ENCODE measurements around the gene KIFC3. TPM values are rescaled to one million over a fixed set of nuclear protein-coding genes. Genes with fewer than 3 reads are reported as not detected.
"Not testable (repeated sequence)": the region's sequence is repeated elsewhere in the genome, so short reads cannot be mapped to it uniquely, and the experiment has no call there.

KIFC3 gene
- total RNA-seq, 1 donor from 2014 or later: 96.9 TPM

GRCh38 chr16:57815987-57816745 lies 13.9 kb upstream of the KIFC3 start:
- Histone ChIP-seq H3K4me1 (ENCODE audit: insufficient read depth, low read length) (peaks cover 20% of the 10 kb centered on the region), H2AFZ (ENCODE audit: low read depth, low read length) (peak overlapping the region; percentile 62), H4K20me1 (ENCODE audit: insufficient read depth, low read length) (no peaks in the 10 kb centered on the region), H3K27me3 (ENCODE audit: insufficient read depth, low read length) (no peaks in the 10 kb centered on the region), H3K4me3 (ENCODE audit: insufficient read depth, low read depth, low read length) (no peak overlapping the region), H3K9me3 (ENCODE audit: insufficient read depth, low read depth, low read length) (no peaks in the 10 kb centered on the region), H3K36me3 (ENCODE audit: insufficient read depth, low read length) (no peaks in the 10 kb centered on the region), H3K27ac (ENCODE audit: low read depth, low read length) (peak overlapping the region; percentile 72), H3K4me2 (ENCODE audit: low read length) (peak overlapping the region; percentile 69), H3K9ac (ENCODE audit: low read length) (peak overlapping the region; percentile 64), H3K79me2 (ENCODE audit: insufficient read depth, low read length) (no peaks in the 10 kb centered on the region)
- FAIRE-seq (peak; percentile 60), DNase-seq (ENCODE audit: low read depth) (peak; percentile 96)
- peak overlapping the region; percentile 94 for H3K27ac Mint-ChIP-seq (ENCODE audit: unreplicated experiment)
- H3K27me3 Mint-ChIP-seq (ENCODE audit: low read depth, unreplicated experiment): peaks cover 2% of the 10 kb centered on the region
- no peak overlapping the region for H3K4me3 Mint-ChIP-seq (ENCODE audit: unreplicated experiment)
- H3K9me3 Mint-ChIP-seq (ENCODE audit: unreplicated experiment): no peaks in the 10 kb centered on the region
- H3K36me3 Mint-ChIP-seq (ENCODE audit: low read depth, unreplicated experiment): no peaks in the 10 kb centered on the region
- H3K4me1 Mint-ChIP-seq (ENCODE audit: low read depth, unreplicated experiment): peaks cover 28% of the 10 kb centered on the region
- TF ChIP-seq EZH2 (IDR thresholded peaks at IDR 0.05; ENCODE audit: insufficient read depth, low read length): no peak

GRCh38 chr16:57814896-57815295 lies 12.6 kb upstream of the KIFC3 start:
- no peak overlapping the region for H3K27ac ChIP-seq (ENCODE audit: low read depth, low read length)
- H3K4me1 ChIP-seq (ENCODE audit: insufficient read depth, low read length): peaks cover 29% of the 10 kb centered on the region
- H3K4me2 ChIP-seq (ENCODE audit: low read length): no peak overlapping the region
- H3K36me3 Mint-ChIP-seq (ENCODE audit: low read depth, unreplicated experiment): no peaks in the 10 kb centered on the region
- DNase-seq (ENCODE audit: low read depth) (no peak), FAIRE-seq (no peak)
- no peaks in the 10 kb centered on the region for H3K9me3 Mint-ChIP-seq (ENCODE audit: unreplicated experiment)
- H3K4me3 Mint-ChIP-seq (ENCODE audit: unreplicated experiment): no peak overlapping the region
- TF ChIP-seq EZH2 (IDR thresholded peaks at IDR 0.05; ENCODE audit: insufficient read depth, low read length) (no peak), CTCF (IDR thresholded peaks at IDR 0.05; ENCODE audit: insufficient read depth, low read depth, low read length) (no peak)
- H3K9ac ChIP-seq (ENCODE audit: low read length): no peak overlapping the region
- H3K9me3 ChIP-seq (ENCODE audit: insufficient read depth, low read depth, low read length): no peaks in the 10 kb centered on the region
- H3K79me2 ChIP-seq (ENCODE audit: insufficient read depth, low read length): no peaks in the 10 kb centered on the region
- peaks cover 37% of the 10 kb centered on the region for H3K4me1 Mint-ChIP-seq (ENCODE audit: low read depth, unreplicated experiment)
- no peak overlapping the region for H3K4me3 ChIP-seq (ENCODE audit: insufficient read depth, low read depth, low read length)
- no peaks in the 10 kb centered on the region for H4K20me1 ChIP-seq (ENCODE audit: insufficient read depth, low read length)
- H2AFZ ChIP-seq (ENCODE audit: low read depth, low read length): no peak overlapping the region
- peaks cover 2% of the 10 kb centered on the region for H3K27me3 Mint-ChIP-seq (ENCODE audit: low read depth, unreplicated experiment)
- H3K27ac Mint-ChIP-seq (ENCODE audit: unreplicated experiment): peak overlapping the region; percentile 66
- H3K36me3 ChIP-seq (ENCODE audit: insufficient read depth, low read length): no peaks in the 10 kb centered on the region
- no peaks in the 10 kb centered on the region for H3K27me3 ChIP-seq (ENCODE audit: insufficient read depth, low read length)

- H3K27ac ChIP-seq (ENCODE audit: low read depth, low read length): no peak overlapping the region
- H3K4me2 ChIP-seq (ENCODE audit: low read length): no peak overlapping the region
- no peaks in the 10 kb centered on the region for H4K20me1 ChIP-seq (ENCODE audit: insufficient read depth, low read length)
- H3K27ac Mint-ChIP-seq (ENCODE audit: unreplicated experiment): no peak overlapping the region
- H3K4me3 ChIP-seq (ENCODE audit: insufficient read depth, low read depth, low read length): no peak overlapping the region
- TF ChIP-seq EZH2 (IDR thresholded peaks at IDR 0.05; ENCODE audit: insufficient read depth, low read length): no peak
- TF ChIP-seq CTCF (IDR thresholded peaks at IDR 0.05; ENCODE audit: insufficient read depth, low read depth, low read length): no peak
- H3K27me3 Mint-ChIP-seq (ENCODE audit: low read depth, unreplicated experiment): peaks cover 2% of the 10 kb centered on the region
- DNase-seq (ENCODE audit: low read depth): no peak
- no peaks in the 10 kb centered on the region for H3K36me3 ChIP-seq (ENCODE audit: insufficient read depth, low read length)
- H3K4me1 ChIP-seq (ENCODE audit: insufficient read depth, low read length): peaks cover 38% of the 10 kb centered on the region
- H3K9me3 Mint-ChIP-seq (ENCODE audit: unreplicated experiment): no peaks in the 10 kb centered on the region
- H3K27me3 ChIP-seq (ENCODE audit: insufficient read depth, low read length): no peaks in the 10 kb centered on the region
- H3K9me3 ChIP-seq (ENCODE audit: insufficient read depth, low read depth, low read length): no peaks in the 10 kb centered on the region
- FAIRE-seq: no peak
- no peak overlapping the region for H2AFZ ChIP-seq (ENCODE audit: low read depth, low read length)
- peaks cover 45% of the 10 kb centered on the region for H3K4me1 Mint-ChIP-seq (ENCODE audit: low read depth, unreplicated experiment)
- no peak overlapping the region for H3K9ac ChIP-seq (ENCODE audit: low read length)
- H3K4me3 Mint-ChIP-seq (ENCODE audit: unreplicated experiment): no peak overlapping the region
- H3K36me3 Mint-ChIP-seq (ENCODE audit: low read depth, unreplicated experiment): no peaks in the 10 kb centered on the region
- no peaks in the 10 kb centered on the region for H3K79me2 ChIP-seq (ENCODE audit: insufficient read depth, low read length)
These were observed 11.2 kb upstream of the KIFC3 start for GRCh38 chr16:57813466-57813865.

GRCh38 chr16:57811340-57811739 lies 9.0 kb upstream of the KIFC3 start:
- not testable (repeated sequence) for H4K20me1 ChIP-seq (ENCODE audit: insufficient read depth, low read length); H3K9ac ChIP-seq (ENCODE audit: low read length); H3K27me3 ChIP-seq (ENCODE audit: insufficient read depth, low read length); H3K36me3 Mint-ChIP-seq (ENCODE audit: low read depth, unreplicated experiment); H3K4me3 ChIP-seq (ENCODE audit: insufficient read depth, low read depth, low read length); H3K27ac Mint-ChIP-seq (ENCODE audit: unreplicated experiment); H2AFZ ChIP-seq (ENCODE audit: low read depth, low read length); H3K4me2 ChIP-seq (ENCODE audit: low read length); H3K9me3 Mint-ChIP-seq (ENCODE audit: unreplicated experiment); FAIRE-seq; DNase-seq (ENCODE audit: low read depth); H3K27me3 Mint-ChIP-seq (ENCODE audit: low read depth, unreplicated experiment); H3K79me2 ChIP-seq (ENCODE audit: insufficient read depth, low read length); H3K36me3 ChIP-seq (ENCODE audit: insufficient read depth, low read length); H3K9me3 ChIP-seq (ENCODE audit: insufficient read depth, low read depth, low read length); H3K27ac ChIP-seq (ENCODE audit: low read depth, low read length)
- peak overlapping the region; percentile 13 for H3K4me3 Mint-ChIP-seq (ENCODE audit: unreplicated experiment)
- H3K4me1 Mint-ChIP-seq (ENCODE audit: low read depth, unreplicated experiment): peaks cover 42% of the 10 kb centered on the region
- H3K4me1 ChIP-seq (ENCODE audit: insufficient read depth, low read length): peaks cover 37% of the 10 kb centered on the region
